IPS DF 6.9 (cell line): ENCODE data around the gene CCDC61.

ENCODE experiments used
- DNase-seq: peaks from one replicate; pipeline ENCODE4 v3.0.0-alpha.2; 2013; ENCODE audit warnings: low read depth, low spot score
- H3K27ac ChIP-seq: one replicate; pipeline ENCODE4 v1.5.1; 2013; ENCODE audit warnings: low read length, control low read depth
- H3K27me3 ChIP-seq: 2 replicates; pipeline ENCODE4 v1.6.1; 2013; ENCODE audit warnings: mild to moderate bottlenecking, low read length; ENCODE audit not compliant: control insufficient read depth, insufficient read depth
- H3K36me3 ChIP-seq: 2 replicates; pipeline ENCODE4 v1.6.1; 2013; ENCODE audit warnings: low read length; ENCODE audit not compliant: control insufficient read depth, insufficient read depth
- H3K4me1 ChIP-seq: 2 replicates; pipeline ENCODE4 v1.6.1; 2013; ENCODE audit warnings: low read length; ENCODE audit not compliant: control insufficient read depth, insufficient read depth
- H3K4me3 ChIP-seq: 2 replicates; pipeline ENCODE4 v1.5.1; 2013; ENCODE audit warnings: mild to moderate bottlenecking, low read length
- H3K9me3 ChIP-seq: 2 replicates; pipeline ENCODE4 v1.6.1; 2013; ENCODE audit warnings: low read length, inconsistent platforms; ENCODE audit not compliant: control insufficient read depth, insufficient read depth
- WGBS: extraction: QIAGEN DNeasy Blood & Tissue Kit; methylation state at CpG from one replicate; pipeline ENCODE4 v1.1.7; 2013; ENCODE audit warnings: mixed read lengths, missing lambda C conversion rate; ENCODE audit not compliant: insufficient read length, insufficient coverage; 5-methylcytosine and 5-hydroxymethylcytosine counted together

Gene CCDC61

GRCh38 chr19:45959517-45960025 is 35.7 kb upstream of the CCDC61 start:
- H3K4me1 ChIP-seq = peaks cover 2% of the 10 kb centered on the region; the same call in 1 of the 2 replicates
- no peaks in the 10 kb centered on the region for H3K27me3 ChIP-seq
- peaks cover 3% of the 10 kb centered on the region; the same call in 1 of the 2 replicates for H3K36me3 ChIP-seq
- H3K9me3 ChIP-seq = no peaks in the 10 kb centered on the region
- no peak overlapping the region for H3K27ac ChIP-seq
- H3K4me3 ChIP-seq = no peak overlapping the region
- no peak for DNase-seq
- 100% methylated on average over 1 of the region's 8 CpGs for WGBS

GRCh38 chr19:45960595-45961235 is 34.6 kb upstream of the CCDC61 start:
- Histone ChIP-seq H3K36me3 (peaks cover 3% of the 10 kb centered on the region; the same call in 1 of the 2 replicates), H3K27ac (no peak overlapping the region), H3K4me1 (peaks cover 2% of the 10 kb centered on the region; the same call in 1 of the 2 replicates), H3K4me3 (peak overlapping the region; percentile 13; the same call in 1 of the 2 replicates), H3K27me3 (no peaks in the 10 kb centered on the region), H3K9me3 (no peaks in the 10 kb centered on the region)
- DNase-seq = no peak
- no CpG with 5 or more reads among the region's 19 CpGs for WGBS

GRCh38 chr19:45962021-45962420 is 33.2 kb upstream of the CCDC61 start:
- H3K36me3 ChIP-seq = peaks cover 3% of the 10 kb centered on the region; the same call in 1 of the 2 replicates
- H3K27ac ChIP-seq = no peak overlapping the region
- H3K9me3 ChIP-seq = no peaks in the 10 kb centered on the region
- H3K4me1 ChIP-seq = no peaks in the 10 kb centered on the region
- WGBS = no CpG with 5 or more reads among the region's 15 CpGs
- H3K4me3 ChIP-seq = no peak overlapping the region
- H3K27me3 ChIP-seq = no peaks in the 10 kb centered on the region
- DNase-seq = no peak

GRCh38 chr19:45967246-45967645 is 28.0 kb upstream of the CCDC61 start:
- no peak overlapping the region for H3K4me3 ChIP-seq
- H3K27me3 ChIP-seq = no peaks in the 10 kb centered on the region
- no peaks in the 10 kb centered on the region; the same call in 1 of the 2 replicates for H3K4me1 ChIP-seq
- H3K36me3 ChIP-seq = no peaks in the 10 kb centered on the region
- no peak for DNase-seq
- no peak overlapping the region for H3K27ac ChIP-seq
- no peaks in the 10 kb centered on the region for H3K9me3 ChIP-seq
- no CpG with 5 or more reads among the region's 7 CpGs for WGBS

GRCh38 chr19:45968626-45969025 is 26.6 kb upstream of the CCDC61 start:
- no peak overlapping the region for H3K4me3 ChIP-seq
- H3K27me3 ChIP-seq = no peaks in the 10 kb centered on the region
- DNase-seq = no peak
- WGBS = no CpG with 5 or more reads among the region's 9 CpGs
- no peaks in the 10 kb centered on the region; the same call in 1 of the 2 replicates for H3K4me1 ChIP-seq
- no peaks in the 10 kb centered on the region for H3K36me3 ChIP-seq
- H3K27ac ChIP-seq = no peak overlapping the region
- no peaks in the 10 kb centered on the region for H3K9me3 ChIP-seq

- Histone ChIP-seq H3K9me3 (no peaks in the 10 kb centered on the region), H3K36me3 (no peaks in the 10 kb centered on the region), H3K27ac (no peak overlapping the region), H3K27me3 (no peaks in the 10 kb centered on the region), H3K4me3 (no peak overlapping the region), H3K4me1 (peaks cover 1% of the 10 kb centered on the region; the same call in 1 of the 2 replicates)
- no peak for DNase-seq
- no CpG with 5 or more reads among the region's 5 CpGs for WGBS
Measured at GRCh38 chr19:45969676-45970075, 25.6 kb upstream of the CCDC61 start.

GRCh38 chr19:45971260-45971902 is 23.9 kb upstream of the CCDC61 start:
- no peak overlapping the region for H3K27ac ChIP-seq
- H3K4me1 ChIP-seq = peaks cover 1% of the 10 kb centered on the region; the same call in 1 of the 2 replicates

GRCh38 chr19:45972081-45972946 is 23.0 kb upstream of the CCDC61 start:
- Histone ChIP-seq H3K4me3 (peak overlapping the region; percentile 50; the same call in 1 of the 2 replicates), H3K27ac (no peak overlapping the region), H3K9me3 (no peaks in the 10 kb centered on the region), H3K4me1 (peaks cover 1% of the 10 kb centered on the region; the same call in 1 of the 2 replicates), H3K36me3 (no peaks in the 10 kb centered on the region), H3K27me3 (no peaks in the 10 kb centered on the region)
- DNase-seq = no peak
- no CpG with 5 or more reads among the region's 18 CpGs for WGBS

More at GRCh38 chr19:45971260-45971902, 23.9 kb upstream of the CCDC61 start:
- no peak overlapping the region for H3K4me3 ChIP-seq
- no peaks in the 10 kb centered on the region for H3K36me3 ChIP-seq
- no peak for DNase-seq
- H3K27me3 ChIP-seq = no peaks in the 10 kb centered on the region
- no peaks in the 10 kb centered on the region for H3K9me3 ChIP-seq
- WGBS = no CpG with 5 or more reads among the region's 11 CpGs

- WGBS = no CpG with 5 or more reads among the region's 54 CpGs
- H3K27me3 ChIP-seq = no peaks in the 10 kb centered on the region
- no peak for DNase-seq
- H3K4me3 ChIP-seq = peak overlapping the region; percentile 50
- H3K27ac ChIP-seq = no peak overlapping the region
- H3K9me3 ChIP-seq = no peaks in the 10 kb centered on the region
- H3K36me3 ChIP-seq = no peaks in the 10 kb centered on the region
- peaks cover 1% of the 10 kb centered on the region; the same call in 1 of the 2 replicates for H3K4me1 ChIP-seq
Measured at GRCh38 chr19:45972947-45973540, 22.2 kb upstream of the CCDC61 start.
